B cell (primary cell): ENCODE results near the gene PRPS1L1. TPM values are rescaled to one million over a fixed set of nuclear protein-coding genes. Genes with fewer than 3 reads are reported as not detected.

Source experiments
- ATAC-seq: fragments of 200-7000 bp; cut with Tn5 transposase; one replicate; pipeline ENCODE4 v1.10.0; 2021; ENCODE audit warnings: low read depth, mild to moderate bottlenecking, moderate number of reproducible peaks, moderate library complexity
- CTCF ChIA-PET: fragments of 350-600 bp; sonication (Branson Sonifier 250); formaldehyde crosslinking; loops from one replicate; lab custom pipeline; 2021; ENCODE audit warnings: antibody characterized with exemption, inconsistent platforms; lab: Charles Lee
- POLR2A ChIA-PET: fragments of 350-600 bp; sonication (Branson Sonifier 250); formaldehyde crosslinking; loops from one replicate; lab custom pipeline; 2021; ENCODE audit warnings: antibody characterized with exemption; lab: Charles Lee
- DNase-seq: peaks from one replicate; pipeline ENCODE4 v3.0.0; 2013
- H2AFZ ChIP-seq: 2 replicates; pipeline ENCODE4 v1.6.1; 2012; ENCODE audit warnings: mild to moderate bottlenecking, low read depth, low read length; ENCODE audit not compliant: insufficient read depth, poor library complexity, severe bottlenecking
- H3K27ac ChIP-seq, 2 donors: 1 replicate in 1 of 2; 2 replicates in 1 of 2; pipeline ENCODE4 v1.5.1; 2012 to 2013; ENCODE audit warnings: low read length in 2 of 2, mild to moderate bottlenecking in 2 of 2, moderate library complexity in 1 of 2
- H3K27me3 ChIP-seq, 4 experiments: fragments of 200-600 bp in 1 of 4; sonication (generic) in 1 of 4; replicated peaks in 1 of 4; 1 replicate in 2 of 4; 2 replicates in 2 of 4; pipeline versions ENCODE4 v1.6.1 to v1.7.0; 2013 to 2016; ENCODE audit warnings: low read length in 3 of 4, mild to moderate bottlenecking in 2 of 4, mixed read lengths in 1 of 4, moderate library complexity in 1 of 4; ENCODE audit not compliant: insufficient read depth in 4 of 4, control insufficient read depth in 3 of 4; ENCODE audit errors: control extremely low read depth in 1 of 4
- H3K36me3 ChIP-seq, 2 experiments: replicated peaks in 1 of 2; 1 replicate in 1 of 2; 2 replicates in 1 of 2; pipeline versions ENCODE4 v1.6.1 to v1.7.1; 2013; ENCODE audit warnings: low read length in 1 of 2; ENCODE audit not compliant: insufficient read depth in 2 of 2, control insufficient read depth in 1 of 2; ENCODE audit errors: control extremely low read depth in 1 of 2, extremely low read depth in 1 of 2
- H3K4me1 ChIP-seq, 2 donors: fragments of 200-600 bp in 1 of 2; sonication (generic) in 1 of 2; 1 replicate in 1 of 2; 2 replicates in 1 of 2; pipeline versions ENCODE4 v1.5.1 to v1.6.1; 2013 to 2017; ENCODE audit warnings: low read length in 2 of 2; ENCODE audit not compliant: control insufficient read depth in 2 of 2, insufficient read depth in 2 of 2
- H3K4me2 ChIP-seq: replicated peaks from 2 replicates; pipeline ENCODE3; 2012; ENCODE audit warnings: mild to moderate bottlenecking, low read depth, low read length; ENCODE audit not compliant: poor library complexity, severe bottlenecking
- H3K4me3 ChIP-seq, 5 experiments: fragments of 200-600 bp in 1 of 5; sonication (generic) in 1 of 5; 1 replicate in 3 of 5; 2 replicates in 2 of 5; pipeline versions ENCODE4 v1.5.1 to v1.7.0; 2011 to 2016; ENCODE audit warnings: low read length in 4 of 5, mild to moderate bottlenecking in 4 of 5, low read depth in 2 of 5, control low read depth in 1 of 5, moderate library complexity in 1 of 5; ENCODE audit not compliant: insufficient read depth in 1 of 5; ENCODE audit errors: control extremely low read depth in 1 of 5, extremely low read depth in 1 of 5
- H3K79me2 ChIP-seq: fragments of 200-600 bp; sonication (generic); one replicate; pipeline ENCODE4 v1.6.0; 2016; ENCODE audit warnings: low read length; ENCODE audit not compliant: control insufficient read depth, insufficient read depth
- H3K9ac ChIP-seq: fragments of 200-600 bp; sonication (generic); 2 replicates; pipeline ENCODE4 v1.6.1; 2017; ENCODE audit warnings: mild to moderate bottlenecking, low read length, moderate library complexity
- H3K9me3 ChIP-seq, 3 donors: one replicate each; pipeline versions ENCODE4 v1.6.1 to v1.7.1; 2013; ENCODE audit warnings: low read length in 2 of 3; ENCODE audit not compliant: control insufficient read depth in 2 of 3, insufficient read depth in 1 of 3; ENCODE audit errors: control extremely low read depth in 1 of 3
- H4K20me1 ChIP-seq: 2 replicates; pipeline ENCODE4 v1.6.0; 2012; ENCODE audit warnings: mild to moderate bottlenecking, low read length; ENCODE audit not compliant: insufficient read depth, control insufficient read depth, poor library complexity, severe bottlenecking
- H3K27ac Mint-ChIP-seq: one replicate; pipeline ENCODE4 v1.8.0; 2021; ENCODE audit warnings: mixed read lengths
- H3K27me3 Mint-ChIP-seq: one replicate; pipeline ENCODE4 v1.8.0; 2021; ENCODE audit warnings: mixed read lengths
- H3K4me1 Mint-ChIP-seq: one replicate; pipeline ENCODE4 v1.8.0; 2021; ENCODE audit warnings: mixed read lengths
- H3K4me3 Mint-ChIP-seq: one replicate; pipeline ENCODE4 v1.8.0; 2021; ENCODE audit warnings: mixed read lengths
- H3K9me3 Mint-ChIP-seq: one replicate; pipeline ENCODE4 v1.8.0; 2022; ENCODE audit warnings: mixed read lengths; ENCODE audit not compliant: insufficient read depth
- EZH2 ChIP-seq: IDR thresholded peaks from 2 replicates; pipeline ENCODE4 v1.6.1; 2012; ENCODE audit warnings: borderline replicate concordance, low read depth, mild to moderate bottlenecking, moderate library complexity, low read length; ENCODE audit not compliant: insufficient read depth, poor library complexity, severe bottlenecking
- WGBS: methylation state at CpG from one replicate; pipeline ENCODE4 v1.1.5; 2013; ENCODE audit warnings: missing lambda C conversion rate; ENCODE audit not compliant: insufficient coverage; 5-methylcytosine and 5-hydroxymethylcytosine counted together
- intact Hi-C: fragments of 100-400 bp; cut with micrococcal nuclease; formaldehyde crosslinking; loops from one replicate; pipeline ENCODE4 v1.10.0; 2022
- polyA plus RNA-seq: library from polyadenylated mRNA; depleted of rRNA; stranded (reverse); fragments of >200 nt; gene quantifications from 2 replicates; pipeline ENCODE4 v1.2.3, GENCODE V29; 2012
- total RNA-seq, 2 donors: library from RNA; stranded (reverse); fragments of 120-200 nt in 1 of 2; gene quantifications; 1 replicate in 1 of 2; 2 replicates in 1 of 2; pipeline versions ENCODE4 v1.2.3 to v1.2.4, GENCODE V29; 2013 to 2022
- TF ChIP-seq, protein P1 (sequence below): fragments of 200-600 bp; IDR thresholded peaks from one replicate; pipeline ENCODE4 v1.8.0; 2022; ENCODE audit warnings: antibody characterized with exemption, mild to moderate bottlenecking

Gene PRPS1L1
- total and polyA plus RNA-seq, 2 donors (not counting 1 experiment from before 2014, with no cell fraction given) = not detected

DNA sequence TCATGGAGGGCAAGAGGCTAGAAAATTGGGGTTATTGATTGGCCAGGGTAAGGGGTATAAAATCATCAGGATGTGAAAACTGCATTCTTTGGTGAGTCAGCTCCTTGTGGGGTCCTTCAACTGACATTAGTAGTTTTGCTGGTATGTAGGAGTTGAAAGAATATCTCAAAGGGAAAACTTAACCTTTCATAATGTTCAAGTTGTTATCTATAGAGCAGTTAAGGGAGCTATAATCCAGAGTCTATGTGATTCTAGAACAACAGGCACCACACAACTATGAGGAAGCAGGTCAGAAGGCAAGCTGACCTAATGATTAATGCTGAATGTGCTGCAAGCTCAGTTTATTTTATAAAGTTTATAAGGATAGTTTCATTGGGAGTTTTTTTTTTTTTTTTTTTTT is 13.7 kb downstream of the PRPS1L1 start:
- Mint-ChIP-seq H3K4me1 (no peaks in the 10 kb centered on the region), H3K9me3 (peaks cover under 1% of the 10 kb centered on the region), H3K4me3 (no peak overlapping the region), H3K27ac (no peak overlapping the region), H3K27me3 (peaks cover 37% of the 10 kb centered on the region)
- no peaks in the 10 kb centered on the region for H3K9me3 ChIP-seq
- H3K4me3 ChIP-seq = no peak overlapping the region
- no peaks in the 10 kb centered on the region for H3K79me2 ChIP-seq
- H3K4me1 ChIP-seq = no peaks in the 10 kb centered on the region
- H4K20me1 ChIP-seq = no peaks in the 10 kb centered on the region
- no peak overlapping the region for H2AFZ ChIP-seq
- intact Hi-C loops = no loop called here
- CTCF ChIA-PET = interaction anchor here (0.7 to 1.0 kb wide), 2 partner anchors 20 to 243 kb away, joined by 4 read pairs; no protein-coding TSS in a partner anchor
- no peak overlapping the region for H3K9ac ChIP-seq
- H3K36me3 ChIP-seq = no peaks in the 10 kb centered on the region
- POLR2A ChIA-PET = no interaction called here
- DNase-seq = no peak
- H3K4me2 ChIP-seq = no peak overlapping the region
- no peak for ATAC-seq
- no peak for TF ChIP-seq EZH2
- TF ChIP-seq, protein P1, sequence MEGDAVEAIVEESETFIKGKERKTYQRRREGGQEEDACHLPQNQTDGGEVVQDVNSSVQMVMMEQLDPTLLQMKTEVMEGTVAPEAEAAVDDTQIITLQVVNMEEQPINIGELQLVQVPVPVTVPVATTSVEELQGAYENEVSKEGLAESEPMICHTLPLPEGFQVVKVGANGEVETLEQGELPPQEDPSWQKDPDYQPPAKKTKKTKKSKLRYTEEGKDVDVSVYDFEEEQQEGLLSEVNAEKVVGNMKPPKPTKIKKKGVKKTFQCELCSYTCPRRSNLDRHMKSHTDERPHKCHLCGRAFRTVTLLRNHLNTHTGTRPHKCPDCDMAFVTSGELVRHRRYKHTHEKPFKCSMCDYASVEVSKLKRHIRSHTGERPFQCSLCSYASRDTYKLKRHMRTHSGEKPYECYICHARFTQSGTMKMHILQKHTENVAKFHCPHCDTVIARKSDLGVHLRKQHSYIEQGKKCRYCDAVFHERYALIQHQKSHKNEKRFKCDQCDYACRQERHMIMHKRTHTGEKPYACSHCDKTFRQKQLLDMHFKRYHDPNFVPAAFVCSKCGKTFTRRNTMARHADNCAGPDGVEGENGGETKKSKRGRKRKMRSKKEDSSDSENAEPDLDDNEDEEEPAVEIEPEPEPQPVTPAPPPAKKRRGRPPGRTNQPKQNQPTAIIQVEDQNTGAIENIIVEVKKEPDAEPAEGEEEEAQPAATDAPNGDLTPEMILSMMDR = no peak
- H3K27ac ChIP-seq = no peak overlapping the region
- peaks cover 0 to 5% (median 2%) of the 10 kb centered on the region in 4 experiments for H3K27me3 ChIP-seq

DNA sequence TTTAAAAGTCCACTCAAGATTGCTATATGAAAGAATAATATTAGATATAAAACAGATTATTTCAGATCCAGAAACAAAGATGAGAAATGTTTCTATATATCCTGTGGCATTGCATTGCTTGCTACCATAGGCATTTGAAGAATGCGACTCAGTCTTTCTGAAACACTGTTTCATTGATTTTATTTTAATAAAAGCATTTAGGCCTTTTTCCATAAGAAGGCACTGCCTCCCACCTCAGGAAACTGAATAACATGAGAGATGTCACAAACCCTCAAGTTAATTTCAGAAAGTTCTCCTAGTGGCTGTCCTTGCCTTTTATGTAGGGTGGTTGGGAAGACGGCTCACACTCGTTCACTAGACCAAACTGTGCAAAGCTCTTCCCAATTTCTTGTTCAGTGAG is 23.3 kb downstream of the PRPS1L1 start:
- no peaks in the 10 kb centered on the region for H3K27me3 Mint-ChIP-seq
- no CpG with 5 or more reads among the region's 3 CpGs for WGBS
- ChIA-PET POLR2A (no interaction called here), CTCF (interaction anchor here (0.7 to 0.9 kb wide), 2 partner anchors 12 to 372 kb away, joined by 3 to 5 read pairs; no protein-coding TSS in a partner anchor)
- no peaks in the 10 kb centered on the region for H3K4me1 ChIP-seq
- H4K20me1 ChIP-seq = no peaks in the 10 kb centered on the region
- H3K79me2 ChIP-seq = no peaks in the 10 kb centered on the region
- no peak overlapping the region for H3K4me2 ChIP-seq
- H3K36me3 ChIP-seq = no peaks in the 10 kb centered on the region
- H3K4me3 ChIP-seq = no peak overlapping the region
- no peaks in the 10 kb centered on the region for H3K9me3 ChIP-seq
- no peak overlapping the region for H3K9ac ChIP-seq
- no peak overlapping the region for H3K4me3 Mint-ChIP-seq
- intact Hi-C loops = no loop called here
- H3K27ac Mint-ChIP-seq = no peak overlapping the region
- H3K27me3 ChIP-seq = no peaks in the 10 kb centered on the region
- DNase-seq = no peak
- no peak overlapping the region for H3K27ac ChIP-seq
- ATAC-seq = no peak
- H3K4me1 Mint-ChIP-seq = no peaks in the 10 kb centered on the region
- peaks cover 8% of the 10 kb centered on the region for H3K9me3 Mint-ChIP-seq
- TF ChIP-seq, protein P1 = no peak
- no peak for TF ChIP-seq EZH2
- no peak overlapping the region for H2AFZ ChIP-seq
